HG02884 (cell line): ENCODE data around the gene SSTR5.
"Not testable (repeated sequence)": the region's sequence is repeated elsewhere in the genome, so short reads cannot be mapped to it uniquely, and the experiment has no call there.

ENCODE experiments used
- ATAC-seq: cut with Tn5 transposase; IDR thresholded peaks from one replicate; pipeline ENCODE4 v1.9.1; 2021; ENCODE audit warnings: mild to moderate bottlenecking, moderate library complexity; ENCODE audit not compliant: unreplicated experiment

SSTR5 gene

GRCh38 chr16:1072526-1073261, at the start of gene SSTR5:
Gene SSTR5, plus strand, starts transcription at chr16:1072747. Its CDS starts 6,122 bp downstream, at chr16:1078869.
- ATAC-seq, result no peak

GRCh38 chr16:1024138-1024537, 48.4 kb upstream of the SSTR5 start:
- no peak for ATAC-seq

- ATAC-seq, result not testable (repeated sequence)
Observed at GRCh38 chr16:1025183-1025809, 47.3 kb upstream of the SSTR5 start.

GRCh38 chr16:1026057-1026783, 46.3 kb upstream of the SSTR5 start:
- ATAC-seq, result no peak

- ATAC-seq, result no peak
Observed at GRCh38 chr16:1026784-1027500, 45.6 kb upstream of the SSTR5 start.

- no peak for ATAC-seq
Observed at GRCh38 chr16:1027501-1027815, 45.1 kb upstream of the SSTR5 start.

GRCh38 chr16:1028056-1028455, 44.5 kb upstream of the SSTR5 start:
- ATAC-seq, result no peak

- no peak for ATAC-seq
Observed at GRCh38 chr16:1028524-1029258, 43.9 kb upstream of the SSTR5 start.

GRCh38 chr16:1029259-1029545, 43.3 kb upstream of the SSTR5 start:
- ATAC-seq, result no peak

- no peak for ATAC-seq
Observed at GRCh38 chr16:1030473-1030901, 42.1 kb upstream of the SSTR5 start.

GRCh38 chr16:1031666-1032065, 40.9 kb upstream of the SSTR5 start:
- no peak for ATAC-seq

- ATAC-seq, result no peak
Observed at GRCh38 chr16:1032607-1033006, 39.9 kb upstream of the SSTR5 start.

- no peak for ATAC-seq
Observed at GRCh38 chr16:1033128-1033679, 39.3 kb upstream of the SSTR5 start.

- no peak for ATAC-seq
Observed at GRCh38 chr16:1034230-1035065, 38.1 kb upstream of the SSTR5 start.

- no peak for ATAC-seq
Observed at GRCh38 chr16:1035066-1035415, 37.5 kb upstream of the SSTR5 start.

- no peak for ATAC-seq
Observed at GRCh38 chr16:1036166-1036565, 36.4 kb upstream of the SSTR5 start.

GRCh38 chr16:1036726-1037393, 35.7 kb upstream of the SSTR5 start:
- no peak for ATAC-seq

- no peak for ATAC-seq
Observed at GRCh38 chr16:1037394-1038257, 34.9 kb upstream of the SSTR5 start.
